Measurements from ENCODE around the gene OBP2A. TPM values are rescaled to one million over a fixed set of nuclear protein-coding genes. Genes with fewer than 3 reads are reported as not detected.

OBP2A gene
- total RNA-seq, 1 donor from 2014 or later: not detected

DNA sequence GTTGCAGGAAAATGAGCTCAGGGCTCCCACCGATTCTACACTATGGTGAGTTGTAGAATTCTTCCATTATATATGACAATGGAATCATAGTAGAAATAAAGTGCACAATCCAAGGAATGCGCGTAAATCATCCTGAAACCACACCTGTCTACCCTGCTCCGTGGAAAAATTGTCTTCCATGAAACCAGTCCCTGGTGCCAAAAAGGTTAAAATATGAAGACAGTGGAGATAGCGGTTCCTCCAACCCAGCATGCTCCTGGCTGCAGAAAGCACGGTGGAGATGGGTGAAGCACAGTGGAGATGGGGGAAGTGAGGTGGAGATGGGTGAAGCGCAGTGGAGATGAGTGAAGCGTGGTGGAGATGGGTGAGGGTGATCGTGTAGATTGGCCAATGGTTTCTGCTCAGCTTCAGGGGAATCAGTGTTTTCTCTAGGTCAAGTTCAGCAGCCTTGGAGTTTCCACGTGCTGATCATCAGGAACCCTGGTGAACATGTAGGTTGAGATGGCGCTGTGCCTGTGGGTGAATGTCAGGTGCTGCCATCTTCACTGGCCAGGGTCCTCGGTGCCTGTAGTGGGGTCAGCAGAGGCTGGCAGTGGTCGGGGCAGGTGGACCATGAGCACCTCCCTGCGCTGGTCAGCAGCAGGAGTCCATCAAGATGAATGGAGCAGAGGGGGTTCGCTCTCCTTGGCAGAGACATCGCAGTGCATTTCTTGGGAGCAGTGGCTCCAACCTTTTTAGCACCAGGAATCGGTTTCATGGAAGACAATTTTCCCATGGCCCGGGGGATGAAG, 35.9 kb downstream of the OBP2A start:
- H3K4me1 Mint-ChIP-seq: no peaks in the 10 kb centered on the region
- no peak overlapping the region for H3K4me3 Mint-ChIP-seq
- ChIA-PET POLR2A (no interaction called here), CTCF (no interaction called here)
- no peaks in the 10 kb centered on the region for H3K36me3 Mint-ChIP-seq (ENCODE audit: low read depth)
- H3K27ac Mint-ChIP-seq: no peak overlapping the region
- intact Hi-C loops (cut with micrococcal nuclease): no loop called here
- H3K9me3 Mint-ChIP-seq: no peaks in the 10 kb centered on the region
- ATAC-seq (ENCODE audit: low read depth): no peak
- DNase-seq: no peak
- peaks cover 5% of the 10 kb centered on the region for H3K27me3 Mint-ChIP-seq
- TF ChIP-seq, protein P1, sequence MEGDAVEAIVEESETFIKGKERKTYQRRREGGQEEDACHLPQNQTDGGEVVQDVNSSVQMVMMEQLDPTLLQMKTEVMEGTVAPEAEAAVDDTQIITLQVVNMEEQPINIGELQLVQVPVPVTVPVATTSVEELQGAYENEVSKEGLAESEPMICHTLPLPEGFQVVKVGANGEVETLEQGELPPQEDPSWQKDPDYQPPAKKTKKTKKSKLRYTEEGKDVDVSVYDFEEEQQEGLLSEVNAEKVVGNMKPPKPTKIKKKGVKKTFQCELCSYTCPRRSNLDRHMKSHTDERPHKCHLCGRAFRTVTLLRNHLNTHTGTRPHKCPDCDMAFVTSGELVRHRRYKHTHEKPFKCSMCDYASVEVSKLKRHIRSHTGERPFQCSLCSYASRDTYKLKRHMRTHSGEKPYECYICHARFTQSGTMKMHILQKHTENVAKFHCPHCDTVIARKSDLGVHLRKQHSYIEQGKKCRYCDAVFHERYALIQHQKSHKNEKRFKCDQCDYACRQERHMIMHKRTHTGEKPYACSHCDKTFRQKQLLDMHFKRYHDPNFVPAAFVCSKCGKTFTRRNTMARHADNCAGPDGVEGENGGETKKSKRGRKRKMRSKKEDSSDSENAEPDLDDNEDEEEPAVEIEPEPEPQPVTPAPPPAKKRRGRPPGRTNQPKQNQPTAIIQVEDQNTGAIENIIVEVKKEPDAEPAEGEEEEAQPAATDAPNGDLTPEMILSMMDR (IDR thresholded peaks at IDR 0.05): no peak

DNA sequence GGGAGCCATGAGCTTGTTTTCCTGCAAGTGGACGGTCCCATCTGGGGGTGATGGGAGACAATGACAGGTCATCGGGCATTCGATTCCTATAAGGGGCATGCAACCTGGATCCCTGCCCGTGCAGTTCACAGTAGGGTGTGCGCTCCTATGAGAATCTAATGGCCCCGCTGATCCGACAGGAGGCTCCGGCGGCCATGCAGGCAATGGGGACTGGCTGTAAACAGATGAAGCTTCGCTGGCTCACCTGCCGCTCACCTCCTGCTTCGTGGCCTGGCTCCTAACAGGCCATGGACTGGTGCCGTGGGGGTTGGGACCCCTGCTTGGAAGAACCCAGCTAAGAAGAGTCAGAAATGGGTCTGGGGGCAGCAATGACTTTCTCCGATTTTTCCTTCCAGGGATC, 36.6 kb downstream of the OBP2A start:
- DNase-seq: no peak
- Mint-ChIP-seq H3K4me1 (no peaks in the 10 kb centered on the region), H3K36me3 (ENCODE audit: low read depth) (no peaks in the 10 kb centered on the region), H3K27ac (no peak overlapping the region), H3K27me3 (peaks cover 5% of the 10 kb centered on the region), H3K4me3 (no peak overlapping the region), H3K9me3 (no peaks in the 10 kb centered on the region)
- ATAC-seq (ENCODE audit: low read depth): no peak
- CTCF ChIA-PET: no interaction called here
- TF ChIP-seq, protein P1 (IDR thresholded peaks at IDR 0.05): no peak
- intact Hi-C loops (cut with micrococcal nuclease): no loop called here
- POLR2A ChIA-PET: no interaction called here

DNA sequence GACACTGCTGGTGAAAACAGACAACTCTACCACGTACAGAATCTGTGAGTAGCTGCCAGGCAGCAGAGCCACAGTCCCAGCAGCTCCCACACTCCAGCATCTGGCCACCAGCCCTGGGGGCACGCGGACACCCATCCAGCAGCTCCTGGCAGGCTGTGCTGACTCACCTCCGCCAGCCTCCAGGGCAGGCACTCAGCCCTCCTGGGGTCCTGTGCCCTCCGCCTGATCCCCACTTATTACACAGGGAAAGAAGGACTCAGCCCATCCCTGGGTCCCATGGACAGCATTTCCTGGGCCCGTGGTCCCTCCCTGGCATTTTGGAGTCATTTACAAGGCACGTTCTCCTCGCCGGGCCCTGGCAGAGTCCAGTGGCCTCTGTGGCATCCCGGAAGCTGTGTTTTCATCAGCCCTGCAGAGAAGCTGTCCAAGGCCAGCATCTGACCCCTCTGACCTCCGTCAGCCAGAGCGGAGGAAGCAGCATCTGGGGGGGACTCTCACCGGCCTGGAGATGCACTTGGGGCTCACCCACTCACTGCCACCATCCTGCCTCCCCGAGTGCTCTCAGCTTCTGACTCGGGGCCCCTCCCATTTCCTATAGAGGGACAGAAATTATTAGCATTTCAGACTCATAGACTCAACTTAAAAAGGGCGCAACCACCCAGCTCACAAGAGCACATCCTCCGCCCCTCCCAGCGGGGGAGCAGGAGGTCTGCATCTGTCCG, 37.2 kb downstream of the OBP2A start:
- Mint-ChIP-seq H3K4me1 (no peaks in the 10 kb centered on the region), H3K9me3 (no peaks in the 10 kb centered on the region), H3K4me3 (no peak overlapping the region), H3K27ac (no peak overlapping the region), H3K36me3 (ENCODE audit: low read depth) (no peaks in the 10 kb centered on the region), H3K27me3 (peaks cover 5% of the 10 kb centered on the region)
- CTCF ChIA-PET: no interaction called here
- DNase-seq (no peak), ATAC-seq (ENCODE audit: low read depth) (no peak)
- intact Hi-C loops (cut with micrococcal nuclease): no loop called here
- TF ChIP-seq, protein P1 (IDR thresholded peaks at IDR 0.05): no peak
- POLR2A ChIA-PET: no interaction called here

DNA sequence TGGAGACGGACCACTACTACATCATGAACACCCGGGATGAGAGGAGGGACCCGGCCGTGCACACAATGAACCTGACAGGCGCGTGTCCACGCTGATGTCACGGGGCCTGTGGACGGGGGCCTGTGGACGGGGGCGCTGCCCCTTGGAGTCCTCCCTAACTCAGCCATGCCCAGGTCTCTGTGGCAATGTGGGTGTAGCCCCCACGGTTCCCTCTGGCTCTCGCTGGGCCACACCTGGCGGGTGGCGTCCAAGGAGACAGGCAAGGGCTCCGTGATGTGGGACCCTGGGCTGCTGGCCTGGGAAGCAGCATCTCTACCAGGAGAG, 37.7 kb downstream of the OBP2A start:
- ATAC-seq (ENCODE audit: low read depth) (no peak), DNase-seq (no peak)
- no peaks in the 10 kb centered on the region for H3K36me3 Mint-ChIP-seq (ENCODE audit: low read depth)
- intact Hi-C loops (cut with micrococcal nuclease): no loop called here
- TF ChIP-seq, protein P1 (IDR thresholded peaks at IDR 0.05): no peak
- no peak overlapping the region for H3K27ac Mint-ChIP-seq
- H3K4me1 Mint-ChIP-seq: no peaks in the 10 kb centered on the region
- CTCF ChIA-PET: no interaction called here
- no peak overlapping the region for H3K4me3 Mint-ChIP-seq
- POLR2A ChIA-PET: no interaction called here
- H3K27me3 Mint-ChIP-seq: peaks cover 5% of the 10 kb centered on the region
- no peaks in the 10 kb centered on the region for H3K9me3 Mint-ChIP-seq

DNA sequence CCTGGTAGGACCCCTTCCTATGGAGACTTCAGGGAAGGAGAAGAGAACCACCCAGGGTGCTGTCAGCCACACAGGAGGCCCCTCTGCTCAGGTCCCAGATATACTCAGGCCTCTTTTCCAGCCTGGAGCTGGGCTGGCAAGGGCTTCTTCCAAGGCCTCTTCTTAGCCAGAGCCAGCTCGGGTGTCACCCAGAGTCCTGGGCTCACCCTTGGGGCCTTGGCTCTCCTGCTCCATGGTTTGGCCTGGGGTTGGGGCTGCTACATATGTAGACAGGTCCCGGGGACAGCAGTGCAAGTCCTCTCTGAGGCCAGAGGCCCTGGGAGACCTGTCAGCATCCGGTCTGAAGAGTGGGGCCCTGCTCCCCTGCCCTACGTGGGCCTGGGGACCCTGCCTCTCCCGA, 38.4 kb downstream of the OBP2A start:
- Mint-ChIP-seq H3K36me3 (ENCODE audit: low read depth) (no peaks in the 10 kb centered on the region), H3K4me3 (no peak overlapping the region), H3K9me3 (no peaks in the 10 kb centered on the region), H3K27me3 (peaks cover 5% of the 10 kb centered on the region), H3K4me1 (no peaks in the 10 kb centered on the region), H3K27ac (no peak overlapping the region)
- intact Hi-C loops (cut with micrococcal nuclease): no loop called here
- DNase-seq (no peak), ATAC-seq (ENCODE audit: low read depth) (no peak)
- POLR2A ChIA-PET: no interaction called here
- CTCF ChIA-PET: no interaction called here
- TF ChIP-seq, protein P1 (IDR thresholded peaks at IDR 0.05): no peak
